PC-3 (cell line): Measurements from ENCODE around the gene NRARP. TPM values are rescaled to one million over a fixed set of nuclear protein-coding genes. Genes with fewer than 3 reads are reported as not detected.

Experiments
- ATAC-seq: fragments of 200-7000 bp; cut with Tn5 transposase; 2 replicates; pipeline ENCODE4 v1.9.1; 2020; ENCODE audit warnings: mild to moderate bottlenecking, moderate library complexity
- BruUV-seq: library from RNA; stranded (reverse); fragments of 400-500 nt; replicated peaks from 2 replicates; lab custom pipeline; 2021; lab: Mats Ljungman, UMichigan
- CTCF ChIA-PET: fragments of 300-600 bp; sonication (Branson Sonifier 250); formaldehyde crosslinking; loops from one replicate; lab custom pipeline; 2022; ENCODE audit warnings: antibody characterized with exemption; lab: Charles Lee
- POLR2A ChIA-PET: fragments of 300-600 bp; sonication (Branson Sonifier 250); formaldehyde crosslinking; loops from one replicate; lab custom pipeline; 2022; ENCODE audit warnings: antibody characterized with exemption; ENCODE audit not compliant: unreplicated experiment; lab: Charles Lee
- DNase-seq: peaks from one replicate; pipeline ENCODE4 v3.0.0-alpha.2; 2015
- H2AFZ ChIP-seq: fragments of 300-600 bp; sonication (generic); 2 replicates; pipeline ENCODE4 v1.6.0; 2016; ENCODE audit warnings: antibody characterized with exemption, low read length
- H3F3A ChIP-seq: fragments of 300-600 bp; sonication (generic); one replicate; pipeline ENCODE4 v1.6.0; 2017; ENCODE audit warnings: antibody characterized with exemption, low read length, control low read depth, mild to moderate bottlenecking; ENCODE audit not compliant: unreplicated experiment
- H3K27ac ChIP-seq: fragments of 300-600 bp; sonication (generic); 2 replicates; pipeline ENCODE4 v1.5.1; 2016; ENCODE audit warnings: mild to moderate bottlenecking, low read length
- H3K27me3 ChIP-seq: fragments of 300-600 bp; sonication (generic); 2 replicates; pipeline ENCODE4 v1.6.1; 2016; ENCODE audit warnings: low read length, mixed read lengths
- H3K36me3 ChIP-seq: fragments of 300-600 bp; sonication (generic); 2 replicates; pipeline ENCODE4 v1.6.1; 2016; ENCODE audit warnings: low read depth, mixed run types, low read length, mixed read lengths
- H3K4me1 ChIP-seq: fragments of 300-600 bp; sonication (generic); 2 replicates; pipeline ENCODE4 v1.5.1; 2016; ENCODE audit warnings: low read length; ENCODE audit not compliant: insufficient read depth
- H3K4me2 ChIP-seq: fragments of 300-600 bp; sonication (generic); 2 replicates; pipeline ENCODE4 v1.6.0; 2016; ENCODE audit warnings: low read length
- H3K4me3 ChIP-seq: fragments of 300-600 bp; sonication (generic); 2 replicates; pipeline ENCODE4 v1.5.1; 2016; ENCODE audit warnings: mild to moderate bottlenecking, low read length, mixed read lengths
- H3K79me2 ChIP-seq: fragments of 300-600 bp; sonication (generic); 2 replicates; pipeline ENCODE4 v1.6.1; 2017; ENCODE audit warnings: low read length, mixed read lengths
- H3K9ac ChIP-seq: fragments of 300-600 bp; sonication (generic); 2 replicates; pipeline ENCODE4 v1.6.0; 2016; ENCODE audit warnings: mild to moderate bottlenecking, low read length
- H3K9me2 ChIP-seq: fragments of 300-600 bp; sonication (generic); replicated peaks from 2 replicates; pipeline ENCODE4 v1.6.1; 2016; ENCODE audit warnings: mixed run types, low read length, mixed read lengths
- H3K9me3 ChIP-seq: fragments of 300-600 bp; sonication (generic); 2 replicates; pipeline ENCODE4 v1.6.1; 2016; ENCODE audit warnings: low read length, mixed read lengths
- H4K20me1 ChIP-seq: fragments of 300-600 bp; sonication (generic); 2 replicates; pipeline ENCODE4 v1.6.1; 2016; ENCODE audit warnings: low read length, mixed read lengths
- EZH2 ChIP-seq: fragments of 300-600 bp; sonication (generic); IDR thresholded peaks from one replicate; pipeline ENCODE4 v1.6.1; 2017; ENCODE audit warnings: antibody characterized with exemption, mild to moderate bottlenecking, low read length; ENCODE audit not compliant: unreplicated experiment
- EZH2phosphoT487 ChIP-seq: fragments of 300-600 bp; sonication (generic); IDR thresholded peaks from 2 replicates; pipeline ENCODE4 v1.6.1; 2018; ENCODE audit warnings: mild to moderate bottlenecking, antibody characterized with exemption, low read length, borderline replicate concordance
- intact Hi-C: fragments of 100-400 bp; cut with micrococcal nuclease; formaldehyde crosslinking; loops from 2 replicates; pipeline ENCODE4 v1.9.0; 2023
- total RNA-seq: library from RNA; depleted of rRNA; stranded (reverse); fragments of >200 nt; gene quantifications from 2 replicates; pipeline ENCODE4 v1.2.3, GENCODE V29; 2014
- TF ChIP-seq, protein P1 (sequence below): fragments of 300-600 bp; sonication (generic); conservative IDR thresholded peaks from 2 replicates; pipeline ENCODE4 v1.5.1; 2017; ENCODE audit warnings: antibody characterized with exemption, low read depth, mild to moderate bottlenecking, low read length

Gene NRARP
- total RNA-seq, 1 experiment from 2014 or later = 36.8 TPM

DNA sequence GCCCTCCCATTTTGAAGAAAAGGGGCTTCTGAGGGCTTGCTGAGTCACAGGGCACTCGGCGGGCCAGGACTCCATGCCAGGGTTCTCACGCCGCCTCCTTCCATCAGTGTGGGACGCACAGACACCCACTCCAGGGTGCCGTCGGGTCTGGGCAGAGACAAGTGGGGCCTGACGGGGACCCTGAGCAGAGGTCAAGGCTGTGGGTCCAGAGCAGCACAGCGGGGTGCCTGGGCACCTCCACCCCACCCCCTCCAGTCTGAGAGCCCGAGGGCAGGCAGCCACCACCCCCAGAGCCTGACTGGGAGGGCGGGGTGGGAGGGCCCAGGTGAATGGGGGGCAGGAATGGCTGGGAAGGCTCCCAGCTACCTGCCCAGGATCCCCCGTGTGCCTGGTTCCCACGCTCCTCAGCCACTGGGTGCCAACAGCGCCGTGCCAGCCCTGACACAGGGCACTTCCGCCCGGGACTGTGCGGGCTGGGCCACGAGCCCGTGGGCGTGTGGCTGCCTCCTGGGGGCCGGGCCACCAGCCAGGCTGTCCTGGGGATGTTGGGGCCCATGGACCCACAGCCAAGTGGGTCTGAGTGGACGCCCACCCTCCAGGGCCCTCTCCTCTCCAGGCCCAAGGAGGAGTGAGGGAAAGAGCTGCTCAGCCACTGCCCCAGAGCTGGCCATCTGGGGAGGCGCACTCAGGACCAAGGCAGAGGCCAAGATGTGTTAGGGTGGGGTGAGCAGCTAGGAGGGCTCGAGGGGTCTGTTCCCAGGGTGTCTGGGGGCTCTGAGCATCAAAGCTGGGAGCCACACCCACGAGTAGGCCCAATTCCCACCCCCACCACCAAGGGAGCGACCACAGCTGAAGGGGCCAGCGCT, 10.1 kb upstream of the NRARP start:
- H3K27me3 ChIP-seq = no peaks in the 10 kb centered on the region
- H3K4me1 ChIP-seq = peaks cover 29% of the 10 kb centered on the region
- no peak for ATAC-seq
- peak overlapping the region; percentile 65 for H3K4me2 ChIP-seq
- H4K20me1 ChIP-seq = no peaks in the 10 kb centered on the region
- BruUV-seq = no TSS peak
- H2AFZ ChIP-seq = no peak overlapping the region
- intact Hi-C loops = no loop called here
- no peaks in the 10 kb centered on the region for H3F3A ChIP-seq
- DNase-seq = no peak
- CTCF ChIA-PET = no interaction called here
- no peaks in the 10 kb centered on the region for H3K9me2 ChIP-seq
- no peaks in the 10 kb centered on the region for H3K79me2 ChIP-seq
- H3K9ac ChIP-seq = peak overlapping the region; percentile 94
- POLR2A ChIA-PET = interaction anchor here (0.6 kb wide), 1 partner anchor 9 kb away, joined by 3 read pairs; no protein-coding TSS in a partner anchor
- TF ChIP-seq EZH2 (no peak), EZH2phosphoT487 (no peak)
- TF ChIP-seq, protein P1, sequence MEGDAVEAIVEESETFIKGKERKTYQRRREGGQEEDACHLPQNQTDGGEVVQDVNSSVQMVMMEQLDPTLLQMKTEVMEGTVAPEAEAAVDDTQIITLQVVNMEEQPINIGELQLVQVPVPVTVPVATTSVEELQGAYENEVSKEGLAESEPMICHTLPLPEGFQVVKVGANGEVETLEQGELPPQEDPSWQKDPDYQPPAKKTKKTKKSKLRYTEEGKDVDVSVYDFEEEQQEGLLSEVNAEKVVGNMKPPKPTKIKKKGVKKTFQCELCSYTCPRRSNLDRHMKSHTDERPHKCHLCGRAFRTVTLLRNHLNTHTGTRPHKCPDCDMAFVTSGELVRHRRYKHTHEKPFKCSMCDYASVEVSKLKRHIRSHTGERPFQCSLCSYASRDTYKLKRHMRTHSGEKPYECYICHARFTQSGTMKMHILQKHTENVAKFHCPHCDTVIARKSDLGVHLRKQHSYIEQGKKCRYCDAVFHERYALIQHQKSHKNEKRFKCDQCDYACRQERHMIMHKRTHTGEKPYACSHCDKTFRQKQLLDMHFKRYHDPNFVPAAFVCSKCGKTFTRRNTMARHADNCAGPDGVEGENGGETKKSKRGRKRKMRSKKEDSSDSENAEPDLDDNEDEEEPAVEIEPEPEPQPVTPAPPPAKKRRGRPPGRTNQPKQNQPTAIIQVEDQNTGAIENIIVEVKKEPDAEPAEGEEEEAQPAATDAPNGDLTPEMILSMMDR = no peak
- H3K27ac ChIP-seq = peak overlapping the region; percentile 97
- H3K4me3 ChIP-seq = no peak overlapping the region
- H3K36me3 ChIP-seq = no peaks in the 10 kb centered on the region
- no peaks in the 10 kb centered on the region for H3K9me3 ChIP-seq

GRCh38 chr9:137311171-137311985, 9.3 kb upstream of the NRARP start:
- DNase-seq = peak; percentile 84
- ATAC-seq = peak; percentile 70
- BruUV-seq = no TSS peak

More at GRCh38 chr9:137311171-137311985, 9.3 kb upstream of the NRARP start:
- Histone ChIP-seq H3K4me2 (peak overlapping the region; percentile 65), H3K27me3 (no peaks in the 10 kb centered on the region), H3K79me2 (no peaks in the 10 kb centered on the region), H3K27ac (peak overlapping the region; percentile 97), H3K9me3 (no peaks in the 10 kb centered on the region), H2AFZ (no peak overlapping the region; the same call in 1 of the 2 replicates), H3F3A (no peaks in the 10 kb centered on the region), H3K4me1 (peaks cover 26% of the 10 kb centered on the region), H3K9me2 (no peaks in the 10 kb centered on the region), H3K36me3 (no peaks in the 10 kb centered on the region), H3K9ac (peak overlapping the region; percentile 94), H4K20me1 (no peaks in the 10 kb centered on the region), H3K4me3 (no peak overlapping the region)
- CTCF ChIA-PET = no interaction called here
- TF ChIP-seq EZH2phosphoT487 = no peak
- TF ChIP-seq EZH2 = no peak
- TF ChIP-seq, protein P1 = no peak
- POLR2A ChIA-PET = interaction anchor here (0.6 kb wide), 1 partner anchor 8 kb away, joined by 3 read pairs; no protein-coding TSS in a partner anchor
- intact Hi-C loops = no loop called here
